SH-SY5Y (cell line): Measurements from ENCODE around the gene NAV2.

Experiments used
- GATA2 ChIP-seq: IDR thresholded peaks from 2 replicates; pipeline ENCODE4 v1.6.1; 2011; ENCODE audit warnings: mild to moderate bottlenecking, low read depth, low read length
- GATA3 ChIP-seq: IDR thresholded peaks from 2 replicates; pipeline ENCODE4 v1.6.1; 2011; ENCODE audit warnings: low read depth, mild to moderate bottlenecking, low read length, moderate library complexity

GRCh38 chr11:19933801-19934488 lies 221.3 kb downstream of the NAV2 start:
- TF ChIP-seq GATA2: no peak
- no peak for TF ChIP-seq GATA3
